Smooth muscle cell (in vitro differentiated cells): Measurements from ENCODE around the gene SLIT1. TPM values are rescaled to one million over a fixed set of nuclear protein-coding genes. Genes with fewer than 3 reads are reported as not detected.

Experiments
- DNase-seq: peaks from one replicate; lab custom pipeline; 2025; ENCODE audit not compliant: unreplicated experiment; lab: John Stamatoyannopoulos, UW
- H2AFZ ChIP-seq: fragments of 200-600 bp; sonication (generic); 2 replicates; pipeline ENCODE4 v1.6.0; 2016; ENCODE audit warnings: antibody characterized with exemption, low read depth, mild to moderate bottlenecking
- H3F3A ChIP-seq: fragments of 200-600 bp; sonication (generic); 2 replicates; pipeline ENCODE4 v1.6.0; 2017; ENCODE audit warnings: antibody characterized with exemption, low read depth
- H3K27ac ChIP-seq: fragments of 200-600 bp; sonication (generic); 2 replicates; pipeline ENCODE4 v1.5.1; 2016; ENCODE audit warnings: low read depth, mild to moderate bottlenecking
- H3K27me3 ChIP-seq: fragments of 200-600 bp; sonication (generic); 2 replicates; pipeline ENCODE4 v1.6.1; 2016; ENCODE audit warnings: low read depth, mild to moderate bottlenecking
- H3K36me3 ChIP-seq: fragments of 200-600 bp; sonication (generic); 2 replicates; pipeline ENCODE4 v1.5.1; 2016; ENCODE audit warnings: low read depth
- H3K4me1 ChIP-seq: fragments of 200-600 bp; sonication (generic); 2 replicates; pipeline ENCODE4 v1.5.1; 2016; ENCODE audit warnings: low read depth
- H3K4me2 ChIP-seq: fragments of 200-600 bp; sonication (generic); 2 replicates; pipeline ENCODE4 v1.6.0; 2016; ENCODE audit warnings: mild to moderate bottlenecking
- H3K4me3 ChIP-seq: fragments of 200-600 bp; sonication (generic); 2 replicates; pipeline ENCODE4 v1.5.1; 2016; ENCODE audit warnings: mild to moderate bottlenecking
- H3K79me2 ChIP-seq: fragments of 200-600 bp; sonication (generic); 2 replicates; pipeline ENCODE4 v1.6.0; 2016; ENCODE audit warnings: low read depth, mild to moderate bottlenecking
- H3K9ac ChIP-seq: fragments of 200-600 bp; sonication (generic); 2 replicates; pipeline ENCODE4 v1.6.0; 2016; ENCODE audit warnings: low read depth
- H3K9me3 ChIP-seq: fragments of 200-600 bp; sonication (generic); replicated peaks from 2 replicates; pipeline ENCODE4 v1.5.1; 2016; ENCODE audit warnings: low read depth
- H4K20me1 ChIP-seq: fragments of 200-600 bp; sonication (generic); 2 replicates; pipeline ENCODE4 v1.6.0; 2016; ENCODE audit warnings: low read depth
- CTCF ChIP-seq: fragments of 200-600 bp; sonication (generic); IDR thresholded peaks from 2 replicates; pipeline ENCODE4 v1.5.1; 2017; ENCODE audit warnings: borderline replicate concordance, mild to moderate bottlenecking, antibody characterized with exemption; ENCODE audit not compliant: insufficient read depth, poor library complexity, severe bottlenecking
- WGBS: methylation state at CpG from one replicate; pipeline ENCODE4 v1.1.7; 2016; ENCODE audit warnings: low lambda C conversion rate; 5-methylcytosine and 5-hydroxymethylcytosine counted together
- polyA plus RNA-seq: library from polyadenylated mRNA; unstranded; fragments of >200 nt; fragmentation: Nextera tagmentation; extraction: Ambion mirVana; gene quantifications from 2 replicates; pipeline ENCODE4 v1.2.1, GENCODE V29; 2016
- total RNA-seq: library from RNA; depleted of rRNA; stranded (reverse); fragments of >200 nt; gene quantifications from 2 replicates; pipeline ENCODE4 v1.2.3, GENCODE V29; 2014

The SLIT1 gene
- total and polyA plus RNA-seq, 2 experiments from 2014 or later, result 0.15 TPM; not detected in 1

GRCh38 chr10:97159646-97160305 lies 26.0 kb downstream of the SLIT1 start:
- no peak for DNase-seq
- no peaks in the 10 kb centered on the region for H3K9me3 ChIP-seq
- H3K27me3 ChIP-seq, result peaks cover 6% of the 10 kb centered on the region
- H3F3A ChIP-seq, result no peaks in the 10 kb centered on the region
- H3K4me2 ChIP-seq, result no peak overlapping the region
- 89% methylated on average over 10 of the region's 10 CpGs for WGBS
- H3K27ac ChIP-seq, result no peak overlapping the region
- H4K20me1 ChIP-seq, result no peaks in the 10 kb centered on the region
- H3K9ac ChIP-seq, result no peak overlapping the region
- H2AFZ ChIP-seq, result no peak overlapping the region
- TF ChIP-seq CTCF, result no peak
- H3K79me2 ChIP-seq, result no peaks in the 10 kb centered on the region
- H3K4me1 ChIP-seq, result no peaks in the 10 kb centered on the region
- H3K36me3 ChIP-seq, result no peaks in the 10 kb centered on the region
- no peak overlapping the region for H3K4me3 ChIP-seq

- H4K20me1 ChIP-seq, result no peaks in the 10 kb centered on the region
- TF ChIP-seq CTCF, result no peak
- H3K27ac ChIP-seq, result no peak overlapping the region
- no peaks in the 10 kb centered on the region for H3F3A ChIP-seq
- H2AFZ ChIP-seq, result no peak overlapping the region
- H3K9ac ChIP-seq, result no peak overlapping the region
- H3K9me3 ChIP-seq, result no peaks in the 10 kb centered on the region
- no peaks in the 10 kb centered on the region for H3K4me1 ChIP-seq
- H3K4me3 ChIP-seq, result no peak overlapping the region
- no peaks in the 10 kb centered on the region for H3K36me3 ChIP-seq
- H3K79me2 ChIP-seq, result no peaks in the 10 kb centered on the region
- no peak for DNase-seq
- H3K27me3 ChIP-seq, result peaks cover 6% of the 10 kb centered on the region
- 96% methylated on average over 6 of the region's 6 CpGs for WGBS
- H3K4me2 ChIP-seq, result no peak overlapping the region
These were observed 28.1 kb downstream of the SLIT1 start for GRCh38 chr10:97157578-97158095.

- H3K27me3 ChIP-seq, result peaks cover 6% of the 10 kb centered on the region
- no peaks in the 10 kb centered on the region for H3K79me2 ChIP-seq
- 81% methylated on average over 4 of the region's 4 CpGs for WGBS
- no peaks in the 10 kb centered on the region for H3K4me1 ChIP-seq
- no peaks in the 10 kb centered on the region for H3K36me3 ChIP-seq
- no peak for DNase-seq
- TF ChIP-seq CTCF, result no peak
- H3K9ac ChIP-seq, result no peak overlapping the region
- no peaks in the 10 kb centered on the region for H3F3A ChIP-seq
- no peak overlapping the region for H3K4me2 ChIP-seq
- no peak overlapping the region for H3K27ac ChIP-seq
- no peaks in the 10 kb centered on the region for H4K20me1 ChIP-seq
- H3K4me3 ChIP-seq, result no peak overlapping the region
- H3K9me3 ChIP-seq, result no peaks in the 10 kb centered on the region
- no peak overlapping the region for H2AFZ ChIP-seq
These were observed 31.0 kb downstream of the SLIT1 start for GRCh38 chr10:97154781-97155180.

GRCh38 chr10:97154162-97154561 lies 31.6 kb downstream of the SLIT1 start:
- no peaks in the 10 kb centered on the region for H3K9me3 ChIP-seq
- H3K4me3 ChIP-seq, result no peak overlapping the region
- H3K27me3 ChIP-seq, result peaks cover 6% of the 10 kb centered on the region
- no peak for TF ChIP-seq CTCF
- 86% methylated on average over 4 of the region's 4 CpGs for WGBS
- H3K9ac ChIP-seq, result no peak overlapping the region
- no peaks in the 10 kb centered on the region for H3K36me3 ChIP-seq
- DNase-seq, result no peak
- H3K4me1 ChIP-seq, result no peaks in the 10 kb centered on the region
- H3K79me2 ChIP-seq, result no peaks in the 10 kb centered on the region
- no peak overlapping the region for H3K27ac ChIP-seq
- H3F3A ChIP-seq, result no peaks in the 10 kb centered on the region
- H3K4me2 ChIP-seq, result no peak overlapping the region
- H2AFZ ChIP-seq, result no peak overlapping the region
- no peaks in the 10 kb centered on the region for H4K20me1 ChIP-seq
